NCI-H2029 (cell line): ENCODE data around the gene PCDHB16.
"Not testable (repeated sequence)": the region's sequence is repeated elsewhere in the genome, so short reads cannot be mapped to it uniquely, and the experiment has no call there.

Source experiments
- DNase-seq: peaks from one replicate; lab custom pipeline; 2025; lab: John Stamatoyannopoulos, UW

Gene PCDHB16

GRCh38 chr5:141184117-141184855 is 2.1 kb downstream of the PCDHB16 start:
- not testable (repeated sequence) for DNase-seq

- DNase-seq, result peak; percentile 29
Measured at GRCh38 chr5:141186897-141187512, 4.8 kb downstream of the PCDHB16 start, which contains the start of gene PCDHB9. Gene PCDHB9, plus strand, starts transcription at chr5:141187161. Its CDS starts 158 bp downstream, at chr5:141187319.

- not testable (repeated sequence) for DNase-seq
Measured at GRCh38 chr5:141188682-141189081, 6.5 kb downstream of the PCDHB16 start.

- not testable (repeated sequence) for DNase-seq
Measured at GRCh38 chr5:141189131-141189530, 6.9 kb downstream of the PCDHB16 start.

- no peak for DNase-seq
Measured at GRCh38 chr5:141192110-141192725, 10.0 kb downstream of the PCDHB16 start, which contains the start of gene PCDHB10. Gene PCDHB10, plus strand, starts transcription at chr5:141192353. Its CDS starts 200 bp downstream, at chr5:141192553.

GRCh38 chr5:141194332-141194731 is 12.1 kb downstream of the PCDHB16 start:
- not testable (repeated sequence) for DNase-seq

GRCh38 chr5:141196363-141196762 is 14.2 kb downstream of the PCDHB16 start:
- no peak for DNase-seq

GRCh38 chr5:141199359-141200235 is 17.4 kb downstream of the PCDHB16 start, which contains the start of gene PCDHB11:
Gene PCDHB11, plus strand, starts transcription at chr5:141199627. Its CDS starts 148 bp downstream, at chr5:141199775.
- no peak for DNase-seq

- not testable (repeated sequence) for DNase-seq
Measured at GRCh38 chr5:141201126-141201525, 18.9 kb downstream of the PCDHB16 start.

GRCh38 chr5:141201646-141202045 is 19.5 kb downstream of the PCDHB16 start:
- DNase-seq, result not testable (repeated sequence)

GRCh38 chr5:141208478-141208877 is 26.3 kb downstream of the PCDHB16 start, which contains the start of gene PCDHB12:
Gene PCDHB12, plus strand, starts transcription at chr5:141208719. Its CDS starts 189 bp downstream, at chr5:141208908.
- DNase-seq, result no peak

- not testable (repeated sequence) for DNase-seq
Measured at GRCh38 chr5:141210281-141210680, 28.1 kb downstream of the PCDHB16 start.

- not testable (repeated sequence) for DNase-seq
Measured at GRCh38 chr5:141210849-141211248, 28.7 kb downstream of the PCDHB16 start.

GRCh38 chr5:141213656-141214339 is 31.6 kb downstream of the PCDHB16 start, which contains the start of gene PCDHB13:
Gene PCDHB13, plus strand, starts transcription at chr5:141213919. Its CDS starts 205 bp downstream, at chr5:141214124.
- not testable (repeated sequence) for DNase-seq

- DNase-seq, result not testable (repeated sequence)
Measured at GRCh38 chr5:141214583-141214982, 32.4 kb downstream of the PCDHB16 start.

- not testable (repeated sequence) for DNase-seq
Measured at GRCh38 chr5:141215504-141215903, 33.3 kb downstream of the PCDHB16 start.

- not testable (repeated sequence) for DNase-seq
Measured at GRCh38 chr5:141216035-141216434, 33.8 kb downstream of the PCDHB16 start.

GRCh38 chr5:141223112-141223783 is 41.1 kb downstream of the PCDHB16 start, which contains the start of gene PCDHB14:
Gene PCDHB14, plus strand, starts transcription at chr5:141223343. Its CDS starts 163 bp downstream, at chr5:141223506.
- DNase-seq, result peak; percentile 34

GRCh38 chr5:141224844-141225243 is 42.7 kb downstream of the PCDHB16 start:
- DNase-seq, result not testable (repeated sequence)

- DNase-seq, result not testable (repeated sequence)
Measured at GRCh38 chr5:141225421-141225820, 43.2 kb downstream of the PCDHB16 start.
